GM12891 (cell line): ENCODE results near the gene CTDNEP1.

Source experiments
- PAX5 ChIP-seq: IDR thresholded peaks from 2 replicates; pipeline ENCODE4 v1.6.1; 2011; ENCODE audit warnings: low read length, moderate library complexity, mild to moderate bottlenecking; ENCODE audit not compliant: insufficient read depth, severe bottlenecking
- POLR2A ChIP-seq: IDR thresholded peaks from 2 replicates; pipeline ENCODE4 v1.6.1; 2011; ENCODE audit warnings: low read depth, low read length, control low read depth
- POLR2AphosphoS5 ChIP-seq: IDR thresholded peaks from 2 replicates; pipeline ENCODE4 v1.6.1; 2011; ENCODE audit warnings: low read depth, low read length, control low read depth

- TF ChIP-seq POLR2AphosphoS5 (no peak), POLR2A (no peak), PAX5 (peak; percentile 45)
Measured at GRCh38 chr17:7280519-7281073, 29.1 kb upstream of the CTDNEP1 start.
